ENCODE results near the gene TAAR1.

DNA sequence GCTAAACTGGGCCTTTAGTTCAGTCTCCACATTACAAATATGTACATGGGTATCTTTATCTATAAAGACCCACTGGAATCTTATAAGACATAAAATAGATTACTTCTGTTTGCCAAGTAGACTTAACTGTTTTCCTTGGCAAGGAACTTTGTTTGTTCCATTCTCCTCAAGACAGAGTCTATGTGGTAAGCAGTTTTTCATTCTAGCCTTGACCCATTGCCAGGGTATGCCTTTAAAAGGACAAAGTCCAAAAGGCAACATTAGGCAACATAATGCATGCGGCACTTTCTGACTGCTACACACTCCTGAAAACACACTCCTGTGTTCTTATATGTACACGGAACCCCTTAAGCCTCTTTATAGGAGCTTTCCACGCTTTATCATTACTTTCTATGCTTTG lies 34.5 kb upstream of the TAAR1 start:
- TF ChIP-seq RNF2 (IDR thresholded peaks at IDR 0.05; ENCODE audit: borderline replicate concordance, low read depth): no peak
- TF ChIP-seq POLR2A (IDR thresholded peaks at IDR 0.05; ENCODE audit: low read length): no peak
- no peak for TF ChIP-seq CBX2 (IDR thresholded peaks at IDR 0.05; ENCODE audit: borderline replicate concordance, low read depth)
- no peak for TF ChIP-seq EP300 (IDR thresholded peaks at IDR 0.05)
- TF ChIP-seq JUN (IDR thresholded peaks at IDR 0.05): no peak
- TF ChIP-seq RAD21 (conservative IDR thresholded peaks at IDR 0.05 in 1 of 2, IDR thresholded peaks at IDR 0.05 in 1 of 2): no peak
- TF ChIP-seq GATA3 (IDR thresholded peaks at IDR 0.05; ENCODE audit: borderline replicate concordance): no peak
- TF ChIP-seq, protein P1, sequence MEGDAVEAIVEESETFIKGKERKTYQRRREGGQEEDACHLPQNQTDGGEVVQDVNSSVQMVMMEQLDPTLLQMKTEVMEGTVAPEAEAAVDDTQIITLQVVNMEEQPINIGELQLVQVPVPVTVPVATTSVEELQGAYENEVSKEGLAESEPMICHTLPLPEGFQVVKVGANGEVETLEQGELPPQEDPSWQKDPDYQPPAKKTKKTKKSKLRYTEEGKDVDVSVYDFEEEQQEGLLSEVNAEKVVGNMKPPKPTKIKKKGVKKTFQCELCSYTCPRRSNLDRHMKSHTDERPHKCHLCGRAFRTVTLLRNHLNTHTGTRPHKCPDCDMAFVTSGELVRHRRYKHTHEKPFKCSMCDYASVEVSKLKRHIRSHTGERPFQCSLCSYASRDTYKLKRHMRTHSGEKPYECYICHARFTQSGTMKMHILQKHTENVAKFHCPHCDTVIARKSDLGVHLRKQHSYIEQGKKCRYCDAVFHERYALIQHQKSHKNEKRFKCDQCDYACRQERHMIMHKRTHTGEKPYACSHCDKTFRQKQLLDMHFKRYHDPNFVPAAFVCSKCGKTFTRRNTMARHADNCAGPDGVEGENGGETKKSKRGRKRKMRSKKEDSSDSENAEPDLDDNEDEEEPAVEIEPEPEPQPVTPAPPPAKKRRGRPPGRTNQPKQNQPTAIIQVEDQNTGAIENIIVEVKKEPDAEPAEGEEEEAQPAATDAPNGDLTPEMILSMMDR (IDR thresholded peaks at IDR 0.05): no peak
- TF ChIP-seq, protein P2, sequence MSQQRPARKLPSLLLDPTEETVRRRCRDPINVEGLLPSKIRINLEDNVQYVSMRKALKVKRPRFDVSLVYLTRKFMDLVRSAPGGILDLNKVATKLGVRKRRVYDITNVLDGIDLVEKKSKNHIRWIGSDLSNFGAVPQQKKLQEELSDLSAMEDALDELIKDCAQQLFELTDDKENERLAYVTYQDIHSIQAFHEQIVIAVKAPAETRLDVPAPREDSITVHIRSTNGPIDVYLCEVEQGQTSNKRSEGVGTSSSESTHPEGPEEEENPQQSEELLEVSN (IDR thresholded peaks at IDR 0.05; ENCODE audit: borderline replicate concordance, low read depth): no peak
- no peak for TF ChIP-seq RARB (CRISPR knock-in tag; IDR thresholded peaks at IDR 0.05)
